OCI-LY7 (cell line): ENCODE results near the gene KCNQ1. TPM values are rescaled to one million over a fixed set of nuclear protein-coding genes. Genes with fewer than 3 reads are reported as not detected.

Experiments used
- BruUV-seq: library from RNA; stranded (reverse); fragments of 400-500 nt; replicated peaks from 2 replicates; lab custom pipeline; 2021; lab: Mats Ljungman, UMichigan
- CTCF ChIA-PET: fragments of 300-600 bp; sonication (Branson Sonifier 250); formaldehyde crosslinking; loops from one replicate; lab custom pipeline; 2022; ENCODE audit warnings: antibody characterized with exemption; ENCODE audit not compliant: unreplicated experiment; lab: Charles Lee
- POLR2A ChIA-PET: fragments of 300-600 bp; sonication (Branson Sonifier 250); formaldehyde crosslinking; loops from one replicate; lab custom pipeline; 2022; ENCODE audit warnings: antibody characterized with exemption; lab: Charles Lee
- DNase-seq: peaks from one replicate; pipeline ENCODE4 v3.0.0-alpha.2; 2015; ENCODE audit warnings: low spot score
- H2AFZ ChIP-seq: fragments of 200-600 bp; sonication (generic), shearing (Covaris generic); 2 replicates; pipeline ENCODE4 v1.6.1; 2014; ENCODE audit warnings: mild to moderate bottlenecking, antibody characterized with exemption, low read length, moderate library complexity
- H3K27ac ChIP-seq: fragments of 200-600 bp; sonication (generic); 2 replicates; pipeline ENCODE4 v1.5.1; 2014; ENCODE audit warnings: mixed run types, low read depth, mild to moderate bottlenecking, moderate library complexity, low read length, inconsistent platforms; ENCODE audit not compliant: poor library complexity, severe bottlenecking
- H3K36me3 ChIP-seq: fragments of 200-600 bp; sonication (generic); 2 replicates; pipeline ENCODE4 v1.6.1; 2014; ENCODE audit warnings: mild to moderate bottlenecking, antibody characterized with exemption, low read length, moderate library complexity, mixed read lengths; ENCODE audit not compliant: insufficient read depth
- H3K4me1 ChIP-seq: fragments of 200-600 bp; sonication (generic); 2 replicates; pipeline ENCODE4 v1.5.1; 2014; ENCODE audit warnings: mild to moderate bottlenecking, low read length; ENCODE audit not compliant: insufficient read depth, poor library complexity, severe bottlenecking
- H3K4me2 ChIP-seq: fragments of 200-600 bp; sonication (generic); 2 replicates; pipeline ENCODE4 v1.6.1; 2014; ENCODE audit warnings: mild to moderate bottlenecking, low read length
- H3K4me3 ChIP-seq: fragments of 200-600 bp; sonication (generic); 2 replicates; pipeline ENCODE4 v1.5.1; 2014; ENCODE audit warnings: mild to moderate bottlenecking, low read depth, low read length; ENCODE audit not compliant: poor library complexity, severe bottlenecking
- H3K79me2 ChIP-seq: fragments of 200-600 bp; sonication (generic); 2 replicates; pipeline ENCODE4 v1.6.1; 2016; ENCODE audit warnings: low read depth, mild to moderate bottlenecking, low read length, moderate library complexity, mixed read lengths; ENCODE audit not compliant: insufficient read depth
- H3K9me2 ChIP-seq: fragments of 200-600 bp; sonication (generic); 2 replicates; pipeline ENCODE4 v1.6.1; 2016; ENCODE audit warnings: mild to moderate bottlenecking, low read length, mixed read lengths; ENCODE audit not compliant: insufficient read depth
- H3K9me3 ChIP-seq: fragments of 200-600 bp; sonication (generic); 2 replicates; pipeline ENCODE4 v1.6.1; 2014; ENCODE audit warnings: mild to moderate bottlenecking, mixed run types, low read length, mixed read lengths
- H4K20me1 ChIP-seq: fragments of 200-600 bp; sonication (generic); 2 replicates; pipeline ENCODE4 v1.6.1; 2014; ENCODE audit warnings: mild to moderate bottlenecking, antibody characterized with exemption, low read length, moderate library complexity, mixed read lengths; ENCODE audit not compliant: insufficient read depth
- CTCF ChIP-seq: fragments of 200-600 bp; sonication (generic); conservative IDR thresholded peaks from 2 replicates; pipeline ENCODE4 v1.5.1; 2014; ENCODE audit warnings: mild to moderate bottlenecking, antibody characterized with exemption, low read length, moderate library complexity, mixed read lengths
- EZH2phosphoT487 ChIP-seq: fragments of 200-600 bp; sonication (generic); IDR thresholded peaks from 2 replicates; pipeline ENCODE4 v1.6.1; 2018; ENCODE audit warnings: low read depth, borderline replicate concordance, mild to moderate bottlenecking, mixed run types, antibody characterized with exemption, low read length, moderate library complexity, mixed read lengths
- intact Hi-C: fragments of 100-400 bp; cut with micrococcal nuclease; formaldehyde crosslinking; loops from one replicate; pipeline ENCODE4 v1.10.0; 2022; ENCODE audit not compliant: unreplicated experiment
- total RNA-seq, 2 experiments: library from RNA; depleted of rRNA in 1 of 2; stranded (reverse); fragments of >200 nt in 1 of 2; shearing (Covaris generic) in 1 of 2; gene quantifications; 2 replicates each; pipeline ENCODE4 v1.2.3, GENCODE V29; 2014 to 2022

Gene KCNQ1
- total RNA-seq, 2 experiments from 2014 or later: 0.22 to 1.3 TPM

DNA sequence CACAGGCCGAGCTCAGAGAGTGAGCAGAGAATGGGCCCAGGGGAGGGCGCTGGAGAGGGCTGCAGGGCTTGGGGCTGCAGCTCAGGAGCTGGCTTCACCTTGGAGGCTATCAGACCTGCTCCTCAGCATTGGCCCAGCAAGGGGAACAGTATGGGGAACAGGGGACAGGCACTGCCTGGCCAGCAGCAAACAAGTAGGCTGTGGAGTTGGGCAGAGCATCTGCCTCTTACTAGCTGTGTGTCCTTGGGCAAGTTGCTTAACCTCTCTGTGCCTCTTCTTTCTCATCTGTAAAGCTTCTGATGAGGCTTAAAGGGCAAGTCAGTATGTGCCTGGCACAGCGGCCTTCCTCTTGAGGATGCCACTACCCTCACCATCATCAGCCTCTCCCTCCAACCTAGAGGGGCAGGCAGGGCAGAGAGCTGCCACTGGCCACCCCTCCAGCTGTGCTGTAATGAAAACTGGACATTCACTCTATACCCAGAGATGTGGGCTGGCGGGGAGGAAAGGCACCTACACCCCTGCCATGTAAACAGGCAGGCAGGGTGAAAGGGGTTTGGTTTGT is 448.2 kb downstream of the KCNQ1 start:
- H3K36me3 ChIP-seq: no peaks in the 10 kb centered on the region
- peak overlapping the region; percentile 53 for H2AFZ ChIP-seq
- no TSS peak for BruUV-seq
- intact Hi-C loops: loop anchor here (1.0 kb wide), 1 partner anchor 361 kb away; no protein-coding TSS in a partner anchor
- POLR2A ChIA-PET: no interaction called here
- H3K4me3 ChIP-seq: peak overlapping the region; percentile 41
- CTCF ChIA-PET: interaction anchor here (0.6 to 1.6 kb wide), 3 partner anchors 10 to 361 kb away, joined by 3 to 5 read pairs (median 3); no protein-coding TSS in a partner anchor
- no peaks in the 10 kb centered on the region for H3K79me2 ChIP-seq
- H3K9me3 ChIP-seq: no peaks in the 10 kb centered on the region
- peak overlapping the region; percentile 58 for H3K4me2 ChIP-seq
- no peaks in the 10 kb centered on the region for H4K20me1 ChIP-seq
- peak; percentile 47 for DNase-seq
- H3K9me2 ChIP-seq: no peaks in the 10 kb centered on the region
- peaks cover 22% of the 10 kb centered on the region for H3K4me1 ChIP-seq
- H3K27ac ChIP-seq: no peak overlapping the region
- TF ChIP-seq CTCF (peak; percentile 60), EZH2phosphoT487 (no peak)

- Histone ChIP-seq H3K27ac (no peak overlapping the region), H3K79me2 (no peaks in the 10 kb centered on the region), H3K4me1 (peaks cover 22% of the 10 kb centered on the region), H2AFZ (no peak overlapping the region), H3K4me2 (no peak overlapping the region), H4K20me1 (no peaks in the 10 kb centered on the region), H3K4me3 (no peak overlapping the region), H3K9me2 (no peaks in the 10 kb centered on the region), H3K36me3 (no peaks in the 10 kb centered on the region), H3K9me3 (no peaks in the 10 kb centered on the region)
- intact Hi-C loops: no loop called here
- TF ChIP-seq CTCF: no peak
- CTCF ChIA-PET: interaction anchor here (0.6 to 1.6 kb wide), 2 partner anchors 19 to 361 kb away, joined by 3 read pairs; no protein-coding TSS in a partner anchor
- no TSS peak for BruUV-seq
- POLR2A ChIA-PET: no interaction called here
- no peak for DNase-seq
Measured at GRCh38 chr11:2893935-2894334, 449.1 kb downstream of the KCNQ1 start.

DNA sequence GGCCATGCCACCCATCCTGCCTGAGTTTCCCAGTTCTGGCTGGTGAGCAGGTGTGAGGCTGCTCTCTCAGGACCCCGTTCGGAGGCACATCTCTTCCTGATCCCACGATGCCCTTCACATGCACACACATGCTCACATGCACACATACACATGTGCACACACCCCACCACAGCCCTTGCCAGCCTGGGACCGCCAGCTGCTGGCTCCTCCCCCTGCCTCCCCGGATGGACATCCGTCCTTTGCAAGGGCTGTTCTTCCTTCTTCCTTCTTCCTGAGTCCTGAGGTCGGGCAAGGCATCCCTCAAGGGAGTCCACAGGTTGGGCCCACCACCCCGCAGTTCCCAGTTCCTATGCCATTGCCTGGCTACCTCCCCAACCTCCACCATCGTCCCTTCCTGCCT is 451.2 kb downstream of the KCNQ1 start:
- Histone ChIP-seq H3K36me3 (no peaks in the 10 kb centered on the region), H3K9me2 (no peaks in the 10 kb centered on the region), H2AFZ (no peak overlapping the region), H3K27ac (no peak overlapping the region), H3K4me2 (no peak overlapping the region), H3K4me1 (peaks cover 20% of the 10 kb centered on the region), H3K9me3 (no peaks in the 10 kb centered on the region), H3K79me2 (no peaks in the 10 kb centered on the region), H4K20me1 (no peaks in the 10 kb centered on the region), H3K4me3 (no peak overlapping the region)
- ChIA-PET POLR2A (interaction anchor here (0.9 kb wide), 1 partner anchor 417 kb away, joined by 3 read pairs; no protein-coding TSS in a partner anchor), CTCF (no interaction called here)
- TF ChIP-seq CTCF: no peak
- no peak for TF ChIP-seq EZH2phosphoT487
- no TSS peak for BruUV-seq
- DNase-seq: no peak
- intact Hi-C loops: no loop called here
